Measurements from ENCODE around the gene HOXD13.

GRCh38 chr2:176114930-176115625 is 22.6 kb downstream of the HOXD13 start:
- TF ChIP-seq, protein P1, sequence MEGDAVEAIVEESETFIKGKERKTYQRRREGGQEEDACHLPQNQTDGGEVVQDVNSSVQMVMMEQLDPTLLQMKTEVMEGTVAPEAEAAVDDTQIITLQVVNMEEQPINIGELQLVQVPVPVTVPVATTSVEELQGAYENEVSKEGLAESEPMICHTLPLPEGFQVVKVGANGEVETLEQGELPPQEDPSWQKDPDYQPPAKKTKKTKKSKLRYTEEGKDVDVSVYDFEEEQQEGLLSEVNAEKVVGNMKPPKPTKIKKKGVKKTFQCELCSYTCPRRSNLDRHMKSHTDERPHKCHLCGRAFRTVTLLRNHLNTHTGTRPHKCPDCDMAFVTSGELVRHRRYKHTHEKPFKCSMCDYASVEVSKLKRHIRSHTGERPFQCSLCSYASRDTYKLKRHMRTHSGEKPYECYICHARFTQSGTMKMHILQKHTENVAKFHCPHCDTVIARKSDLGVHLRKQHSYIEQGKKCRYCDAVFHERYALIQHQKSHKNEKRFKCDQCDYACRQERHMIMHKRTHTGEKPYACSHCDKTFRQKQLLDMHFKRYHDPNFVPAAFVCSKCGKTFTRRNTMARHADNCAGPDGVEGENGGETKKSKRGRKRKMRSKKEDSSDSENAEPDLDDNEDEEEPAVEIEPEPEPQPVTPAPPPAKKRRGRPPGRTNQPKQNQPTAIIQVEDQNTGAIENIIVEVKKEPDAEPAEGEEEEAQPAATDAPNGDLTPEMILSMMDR (conservative IDR thresholded peaks at IDR 0.05; ENCODE audit: low read depth, low read length), result no peak
- no peak for TF ChIP-seq EZH2 (IDR thresholded peaks at IDR 0.05; ENCODE audit: borderline replicate concordance, low read depth, low read length, poor library complexity, severe bottlenecking)
